ENCODE data around the gene RPS6KA4.
"Not testable (repeated sequence)": the region's sequence is repeated elsewhere in the genome, so short reads cannot be mapped to it uniquely, and the experiment has no call there.

Gene RPS6KA4

DNA sequence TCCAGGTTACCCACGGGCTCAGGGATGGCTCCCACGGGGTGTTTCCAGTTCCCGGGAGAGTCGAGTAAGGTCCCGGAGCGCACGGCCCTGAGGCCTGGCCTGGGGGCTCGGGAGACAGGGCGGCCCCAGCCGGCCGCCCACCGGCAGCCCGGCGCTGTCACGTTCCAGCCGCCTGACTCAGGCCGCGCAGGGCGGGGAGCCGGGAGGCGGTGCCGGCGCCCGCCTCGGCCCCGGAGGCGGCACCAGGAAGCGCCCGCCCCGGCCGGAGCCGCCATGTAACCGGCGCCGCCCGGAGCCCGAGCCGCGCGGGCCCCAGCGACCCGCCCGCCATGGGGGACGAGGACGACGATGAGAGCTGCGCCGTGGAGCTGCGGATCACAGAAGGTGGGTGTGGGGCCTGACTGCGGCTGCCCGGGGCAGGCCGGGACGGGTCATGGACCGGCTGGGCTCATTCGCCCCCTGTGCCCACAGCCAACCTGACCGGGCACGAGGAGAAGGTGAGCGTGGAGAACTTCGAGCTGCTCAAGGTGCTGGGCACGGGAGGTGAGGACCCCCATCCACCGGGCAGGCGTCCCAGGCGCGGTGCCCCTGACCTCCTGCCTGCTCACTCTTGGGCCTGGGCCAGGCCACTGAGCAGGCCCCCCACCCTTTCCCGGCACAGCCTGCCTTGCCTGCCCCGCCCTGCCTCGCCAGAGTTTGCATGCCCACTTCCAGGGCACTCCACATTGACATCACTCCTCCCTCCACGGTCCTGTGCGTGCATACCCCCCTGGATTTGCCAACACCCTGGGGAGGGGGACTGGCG is at the start of gene RPS6KA4:
Gene RPS6KA4 (plus strand): TSS at position 256 of the 805 bp plus-strand sequence. CDS start 74 bp downstream, at position 330.
- peak; percentile 95 for DNase-seq (ENCODE audit: low spot score)

GRCh38 chr11:64312947-64313346 is 46.0 kb upstream of the RPS6KA4 start:
- no peak for DNase-seq (ENCODE audit: low spot score)

GRCh38 chr11:64313491-64314145 is 45.3 kb upstream of the RPS6KA4 start:
- DNase-seq (ENCODE audit: low spot score) = no peak

DNA sequence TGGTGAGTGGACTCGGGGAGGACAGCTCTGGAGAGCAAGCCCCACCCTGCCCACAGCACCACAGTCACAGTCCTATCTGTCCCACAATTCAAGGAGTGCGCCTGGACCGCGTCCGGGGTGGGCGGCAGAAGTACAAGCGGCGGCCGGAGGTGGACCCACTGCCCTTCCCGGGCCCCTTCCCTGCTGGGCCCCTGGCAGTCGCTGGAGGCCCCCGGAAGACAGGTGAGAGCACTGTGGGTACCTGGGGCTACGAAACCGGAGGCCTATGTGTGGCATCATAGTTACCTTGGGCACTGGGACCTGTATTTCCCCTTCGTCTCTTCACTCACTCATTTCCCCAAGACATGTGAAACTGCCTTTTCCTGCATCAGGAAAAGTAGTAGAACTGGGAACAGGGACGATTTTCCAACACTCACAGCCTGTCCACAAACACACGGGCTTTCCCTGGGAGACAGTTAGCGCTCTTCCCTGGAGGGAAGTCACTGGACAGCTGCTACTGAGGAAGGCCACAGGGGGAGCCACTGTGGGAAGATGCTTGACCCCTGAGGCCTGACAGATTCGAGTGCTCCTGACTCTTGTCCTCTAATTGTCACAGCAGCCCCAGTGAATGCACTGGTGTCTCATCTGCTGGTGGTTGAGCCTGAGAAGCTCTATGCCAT is 44.7 kb upstream of the RPS6KA4 start:
- no peak for DNase-seq (ENCODE audit: low spot score)

DNA sequence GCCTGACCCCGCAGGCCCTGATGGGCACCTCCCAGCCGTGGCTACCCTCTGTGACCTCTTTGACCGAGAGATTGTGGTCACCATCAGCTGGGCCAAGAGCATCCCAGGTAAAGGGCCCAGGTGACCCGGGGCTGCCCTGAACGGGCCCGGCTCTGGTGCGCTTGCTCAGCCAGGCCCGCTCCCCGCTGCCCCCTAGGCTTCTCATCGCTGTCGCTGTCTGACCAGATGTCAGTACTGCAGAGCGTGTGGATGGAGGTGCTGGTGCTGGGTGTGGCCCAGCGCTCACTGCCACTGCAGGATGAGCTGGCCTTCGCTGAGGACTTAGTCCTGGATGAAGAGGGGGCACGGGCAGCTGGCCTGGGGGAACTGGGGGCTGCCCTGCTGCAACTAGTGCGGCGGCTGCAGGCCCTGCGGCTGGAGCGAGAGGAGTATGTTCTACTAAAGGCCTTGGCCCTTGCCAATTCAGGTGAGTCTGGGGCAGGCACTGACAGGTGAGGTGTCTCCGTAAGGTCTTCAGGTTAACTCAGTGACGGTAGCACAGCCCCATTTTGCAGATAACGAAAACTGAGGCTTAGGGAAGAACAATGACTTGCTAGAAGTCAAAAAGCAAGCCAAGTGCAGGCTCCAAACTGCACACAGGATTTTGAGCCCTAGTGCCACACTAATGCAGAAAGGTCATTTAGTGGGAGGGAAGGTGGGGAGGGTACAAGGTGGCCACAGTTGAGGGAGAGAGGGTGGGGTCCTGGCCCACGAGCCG is 44.0 kb upstream of the RPS6KA4 start:
- no peak for DNase-seq (ENCODE audit: low spot score)

DNA sequence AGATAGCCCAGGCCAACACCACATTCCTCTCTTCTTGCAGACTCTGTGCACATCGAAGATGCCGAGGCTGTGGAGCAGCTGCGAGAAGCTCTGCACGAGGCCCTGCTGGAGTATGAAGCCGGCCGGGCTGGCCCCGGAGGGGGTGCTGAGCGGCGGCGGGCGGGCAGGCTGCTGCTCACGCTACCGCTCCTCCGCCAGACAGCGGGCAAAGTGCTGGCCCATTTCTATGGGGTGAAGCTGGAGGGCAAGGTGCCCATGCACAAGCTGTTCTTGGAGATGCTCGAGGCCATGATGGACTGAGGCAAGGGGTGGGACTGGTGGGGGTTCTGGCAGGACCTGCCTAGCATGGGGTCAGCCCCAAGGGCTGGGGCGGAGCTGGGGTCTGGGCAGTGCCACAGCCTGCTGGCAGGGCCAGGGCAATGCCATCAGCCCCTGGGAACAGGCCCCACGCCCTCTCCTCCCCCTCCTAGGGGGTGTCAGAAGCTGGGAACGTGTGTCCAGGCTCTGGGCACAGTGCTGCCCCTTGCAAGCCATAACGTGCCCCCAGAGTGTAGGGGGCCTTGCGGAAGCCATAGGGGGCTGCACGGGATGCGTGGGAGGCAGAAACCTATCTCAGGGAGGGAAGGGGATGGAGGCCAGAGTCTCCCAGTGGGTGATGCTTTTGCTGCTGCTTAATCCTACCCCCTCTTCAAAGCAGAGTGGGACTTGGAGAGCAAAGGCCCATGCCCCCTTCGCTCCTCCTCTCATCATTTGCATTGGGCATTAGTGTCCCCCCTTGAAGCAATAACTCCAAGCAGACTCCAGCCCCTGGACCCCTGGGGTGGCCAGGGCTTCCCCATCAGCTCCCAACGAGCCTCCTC is 43.1 kb upstream of the RPS6KA4 start:
- not testable (repeated sequence) for DNase-seq (ENCODE audit: low spot score)

GRCh38 chr11:64316672-64317324 is 42.2 kb upstream of the RPS6KA4 start:
- DNase-seq (ENCODE audit: low spot score) = no peak

DNA sequence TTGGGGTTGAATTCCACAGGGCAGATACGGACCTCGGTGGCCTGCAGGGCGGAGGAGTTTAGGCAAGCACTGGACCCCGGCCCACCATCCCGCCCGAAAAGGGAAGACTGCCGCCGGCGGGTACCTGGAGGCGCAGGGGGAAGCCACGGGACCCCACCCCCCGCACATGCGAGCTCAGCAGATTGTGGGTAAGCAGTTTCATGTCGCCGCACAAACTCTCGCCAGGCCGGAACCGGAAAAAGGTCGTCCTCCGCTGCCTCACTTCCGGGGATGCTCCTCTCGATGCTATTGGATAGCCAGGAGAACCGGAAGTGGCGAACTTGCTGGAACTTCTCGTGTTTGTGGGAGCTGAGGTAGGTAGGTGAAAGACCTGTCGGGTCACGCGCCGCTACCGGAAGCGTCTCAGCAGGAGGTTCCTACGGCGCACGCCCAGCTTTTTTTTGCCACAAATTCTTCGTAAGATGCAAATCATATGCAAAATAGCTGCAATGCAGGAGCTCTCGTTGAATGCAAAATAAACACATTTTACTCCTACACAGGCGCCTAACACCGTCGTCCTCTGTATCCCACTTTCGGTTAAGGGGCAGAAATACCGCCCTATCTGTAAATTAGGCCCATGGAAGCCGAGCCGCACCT is 41.5 kb upstream of the RPS6KA4 start, which contains the start of gene TRMT112:
Gene TRMT112 (minus strand): TSS at position 235 of the 636 bp plus-strand sequence. CDS start 33 bp downstream, at position 202.
- DNase-seq (ENCODE audit: low spot score) = peak; percentile 87

DNA sequence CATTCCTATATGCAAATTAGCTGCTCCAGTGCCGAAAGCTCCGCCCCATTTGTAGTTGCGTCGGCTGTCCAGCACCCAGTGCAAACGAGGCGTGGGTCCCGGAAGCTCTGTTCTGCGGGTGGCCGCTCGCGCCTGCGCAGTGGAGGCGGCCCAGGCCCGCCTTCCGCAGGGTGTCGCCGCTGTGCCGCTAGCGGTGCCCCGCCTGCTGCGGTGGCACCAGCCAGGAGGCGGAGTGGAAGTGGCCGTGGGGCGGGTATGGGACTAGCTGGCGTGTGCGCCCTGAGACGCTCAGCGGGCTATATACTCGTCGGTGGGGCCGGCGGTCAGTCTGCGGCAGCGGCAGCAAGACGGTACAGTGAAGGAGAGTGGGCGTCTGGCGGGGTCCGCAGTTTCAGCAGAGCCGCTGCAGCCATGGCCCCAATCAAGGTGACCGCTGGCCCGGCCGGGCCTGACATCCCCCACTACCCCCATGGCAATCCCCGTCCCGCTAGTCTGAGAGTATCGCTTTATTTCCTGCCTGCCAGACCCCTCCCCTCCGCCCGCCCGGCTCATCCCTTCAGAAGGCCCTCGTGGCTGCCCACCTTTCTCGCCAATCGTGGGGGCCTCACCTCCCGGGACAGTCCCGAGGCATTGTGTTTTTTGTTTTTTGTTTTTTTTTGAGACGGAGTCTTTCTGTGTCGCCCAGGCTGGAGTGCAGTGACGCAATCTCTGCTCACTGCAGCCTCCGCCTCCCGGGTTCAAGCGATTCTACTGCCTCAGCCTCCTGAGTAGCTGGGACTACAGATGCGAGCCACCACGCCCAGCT is 40.8 kb upstream of the RPS6KA4 start, which contains the start of gene PRDX5:
Gene PRDX5 (plus strand): TSS at position 161 of the 805 bp plus-strand sequence. CDS start 95 bp downstream, at position 256.
- peak; percentile 94 for DNase-seq (ENCODE audit: low spot score)

- peak; percentile 37 for DNase-seq (ENCODE audit: low spot score)
Measured at GRCh38 chr11:64318766-64319761, 39.9 kb upstream of the RPS6KA4 start.

GRCh38 chr11:64320556-64320955 is 38.4 kb upstream of the RPS6KA4 start:
- no peak for DNase-seq (ENCODE audit: low spot score)

- DNase-seq (ENCODE audit: low spot score) = no peak
Measured at GRCh38 chr11:64321026-64321425, 37.9 kb upstream of the RPS6KA4 start.

- no peak for DNase-seq (ENCODE audit: low spot score)
Measured at GRCh38 chr11:64321533-64321932, 37.4 kb upstream of the RPS6KA4 start.

DNA sequence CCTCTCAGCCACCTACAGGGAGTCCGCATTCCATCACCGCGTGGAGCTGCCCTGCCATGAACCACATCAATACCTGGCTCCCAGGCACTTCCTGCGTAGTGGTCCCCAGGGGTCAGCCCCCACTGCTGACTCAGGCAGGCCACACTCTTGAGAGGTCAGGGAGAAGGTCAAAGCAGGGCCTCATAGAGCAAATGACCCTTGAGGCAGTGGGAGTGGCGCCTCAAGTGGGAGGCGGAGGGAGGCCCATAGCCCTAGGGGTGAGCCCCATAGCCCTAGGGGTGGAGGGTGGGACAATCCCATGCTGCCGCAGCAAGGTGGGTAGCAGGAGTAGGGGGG is 36.1 kb upstream of the RPS6KA4 start:
- no peak for DNase-seq (ENCODE audit: low spot score)

- DNase-seq (ENCODE audit: low spot score) = no peak
Measured at GRCh38 chr11:64323373-64323772, 35.6 kb upstream of the RPS6KA4 start.

DNA sequence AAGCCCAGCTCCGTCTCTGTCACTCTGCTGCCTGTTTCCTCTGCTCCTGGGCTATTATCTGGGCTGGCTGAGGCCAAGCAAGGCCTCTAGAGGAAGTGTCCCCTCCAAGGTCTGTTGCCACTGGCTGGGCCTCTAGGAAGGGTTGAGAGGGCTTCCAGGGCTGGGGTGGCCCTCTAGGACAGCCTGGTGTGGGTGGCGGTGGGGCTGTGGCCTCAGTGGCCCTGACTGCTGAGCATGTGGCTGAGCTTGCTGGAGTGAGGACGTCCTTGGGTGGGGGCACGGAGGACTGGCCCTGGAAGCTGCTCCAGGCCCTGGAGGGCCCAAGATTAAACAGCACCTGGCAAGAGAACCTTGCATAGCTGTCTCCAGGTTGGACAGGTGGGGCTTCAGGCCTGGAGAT is 35.0 kb upstream of the RPS6KA4 start:
- not testable (repeated sequence) for DNase-seq (ENCODE audit: low spot score)

DNA sequence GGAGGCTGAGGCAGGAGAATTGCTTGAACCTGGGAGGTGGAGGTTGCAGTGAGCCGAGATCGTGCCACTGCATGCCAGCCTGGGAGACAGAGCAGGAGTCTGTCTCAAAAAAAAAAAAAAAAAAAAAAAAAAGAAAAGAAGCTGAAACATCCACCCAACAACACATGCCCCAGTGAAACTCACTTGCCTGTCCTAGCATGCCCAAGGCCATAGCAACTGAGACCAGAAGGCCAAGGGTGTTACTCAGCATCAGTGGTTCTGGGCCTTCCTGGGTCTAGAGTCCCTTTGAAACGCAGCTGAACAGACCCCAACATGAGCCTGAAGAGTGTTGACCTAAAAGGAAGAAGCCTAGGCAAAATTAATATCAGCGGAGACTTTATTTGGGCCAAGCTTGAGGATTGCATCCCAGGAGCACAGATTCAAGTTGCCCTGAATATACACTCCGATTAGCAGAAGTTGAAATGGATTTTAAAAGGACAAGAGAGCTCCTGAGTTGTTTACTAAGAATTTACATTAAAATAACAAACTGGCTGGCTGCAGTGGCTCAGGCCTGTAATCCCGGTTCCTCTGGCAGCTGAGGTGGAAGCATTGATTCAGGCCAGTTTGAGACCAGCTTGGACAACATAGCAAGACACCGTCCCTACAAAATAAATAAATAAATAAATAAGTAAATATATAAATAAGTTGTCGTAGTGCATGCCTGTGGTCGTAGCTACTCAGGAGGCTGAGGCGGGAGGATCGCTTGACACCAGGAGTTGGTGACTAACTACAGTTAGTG is 34.1 kb upstream of the RPS6KA4 start:
- DNase-seq (ENCODE audit: low spot score) = no peak
